A673 (cell line): ENCODE measurements around the gene LTB4R2. TPM values are rescaled to one million over a fixed set of nuclear protein-coding genes. Genes with fewer than 3 reads are reported as not detected.
A peak's percentile ranks its signal among the peaks of the same experiment; 100 is the strongest.

Source experiments
- Bru-seq: library from RNA; stranded (reverse); fragments of 400-500 nt; gene quantifications from one replicate; lab custom pipeline; 2021; lab: Mats Ljungman, UMichigan
- BruChase-seq, 2 experiments: library from RNA; stranded (reverse); fragments of 400-500 nt; gene quantifications; one replicate each; lab custom pipeline; 2021; lab: Mats Ljungman, UMichigan
- BruUV-seq: library from RNA; stranded (reverse); fragments of 400-500 nt; replicated peaks from 2 replicates; lab custom pipeline; 2021; lab: Mats Ljungman, UMichigan
- CTCF ChIA-PET: fragments of 300-600 bp; sonication (Branson Sonifier 250); formaldehyde crosslinking; loops from one replicate; lab custom pipeline; 2022; ENCODE audit warnings: antibody characterized with exemption; lab: Charles Lee
- POLR2A ChIA-PET: fragments of 300-600 bp; sonication (Branson Sonifier 250); formaldehyde crosslinking; loops from one replicate; lab custom pipeline; 2022; ENCODE audit warnings: antibody characterized with exemption; ENCODE audit not compliant: low non-redundant PET; lab: Charles Lee
- DNase-seq: peaks from one replicate; pipeline ENCODE4 v3.0.0-alpha.2; 2015; ENCODE audit warnings: low spot score
- H3K27ac ChIP-seq: fragments of 200-600 bp; sonication (generic); 2 replicates; pipeline ENCODE4 v1.5.1; 2016; ENCODE audit warnings: mixed run types, low read depth, mild to moderate bottlenecking, mixed read lengths, antibody characterized with exemption, low read length; ENCODE audit not compliant: poor library complexity, severe bottlenecking
- H3K27me3 ChIP-seq: fragments of 200-600 bp; sonication (generic); replicated peaks from 2 replicates; pipeline ENCODE4 v1.6.1; 2017; ENCODE audit warnings: mixed run types, low read depth, mild to moderate bottlenecking, mixed read lengths, antibody characterized with exemption, low read length; ENCODE audit not compliant: insufficient read depth, poor library complexity
- H3K36me3 ChIP-seq: fragments of 200-600 bp; sonication (generic); 2 replicates; pipeline ENCODE4 v1.6.1; 2016; ENCODE audit warnings: mixed run types, mild to moderate bottlenecking, mixed read lengths, antibody characterized with exemption, low read length; ENCODE audit not compliant: insufficient read depth, poor library complexity, severe bottlenecking
- H3K4me1 ChIP-seq: fragments of 200-600 bp; sonication (generic); 2 replicates; pipeline ENCODE4 v1.6.1; 2017; ENCODE audit warnings: mixed run types, mild to moderate bottlenecking, mixed read lengths, antibody characterized with exemption, low read length; ENCODE audit not compliant: insufficient read depth, poor library complexity, severe bottlenecking
- H3K4me3 ChIP-seq: fragments of 200-600 bp; sonication (generic); 2 replicates; pipeline ENCODE4 v1.5.1; 2016; ENCODE audit warnings: low read depth, mixed run types, mild to moderate bottlenecking, mixed read lengths, low read length; ENCODE audit not compliant: poor library complexity, severe bottlenecking
- H3K9me3 ChIP-seq: fragments of 200-600 bp; sonication (generic); 2 replicates; pipeline ENCODE4 v1.6.1; 2016; ENCODE audit warnings: mixed run types, low read depth, mild to moderate bottlenecking, mixed read lengths, antibody characterized with exemption, low read length; ENCODE audit not compliant: poor library complexity, severe bottlenecking
- CTCF ChIP-seq: fragments of 300-800, 200-600 bp; sonication (generic); conservative IDR thresholded peaks from 2 replicates; pipeline ENCODE4 v1.5.1; 2017; ENCODE audit warnings: low read depth, mild to moderate bottlenecking, antibody characterized with exemption, low read length, moderate library complexity, mixed read lengths
- EZH2 ChIP-seq: fragments of 200-600 bp; sonication (generic); IDR thresholded peaks from 2 replicates; pipeline ENCODE4 v1.6.1; 2017; ENCODE audit warnings: borderline replicate concordance, low read depth, mild to moderate bottlenecking, mixed read lengths, antibody characterized with exemption, low read length; ENCODE audit not compliant: poor library complexity, severe bottlenecking
- intact Hi-C: fragments of 100-400 bp; cut with micrococcal nuclease; formaldehyde crosslinking; loops from one replicate; pipeline ENCODE4 v1.10.0; 2022; ENCODE audit not compliant: unreplicated experiment
- long read RNA-seq: library from polyadenylated mRNA; stranded (forward); transcript quantifications from one replicate; pipeline ENCODE4 v2.0.0, GENCODE V29; 2022
- total RNA-seq: library from RNA; stranded (reverse); gene quantifications from 2 replicates; pipeline ENCODE4 v1.2.3, GENCODE V29; 2021

LTB4R2 gene
- total RNA-seq, result 7.6 and 9.0 TPM in 2 replicates
- percentile 62 among the genes with signal in this experiment for Bru-seq, nascent RNA
- percentile 68 among the genes with signal in this experiment for BruChase-seq, experiment 1, labeled RNA remaining after a 2-hour chase
- percentile 79 among the genes with signal in this experiment for BruChase-seq, experiment 2, labeled RNA remaining after a 6-hour chase
- long read RNA-seq, partial matches to known transcripts, result 0 of 10 reads
- long read RNA-seq, other reads (novel, unspliced or antisense), result 6 of 10 reads

GRCh38 chr14:24309538-24310264 lies at the start of gene LTB4R2:
TSS of gene LTB4R2 (plus strand) at chr14:24310140. CDS start at chr14:24310665, 525 bp downstream.
- ChIA-PET POLR2A (interaction anchor here (1.6 kb wide), 1 partner anchor 10 kb away, joined by 4 read pairs; the partner anchor contains the start of genes DHRS1 and NOP9), CTCF (interaction anchor here (1.1 kb wide), 1 partner anchor 122 kb away, joined by 3 read pairs; no protein-coding TSS in a partner anchor)
- Histone ChIP-seq H3K4me1 (peaks cover 13% of the 10 kb centered on the region), H3K9me3 (no peaks in the 10 kb centered on the region), H3K36me3 (peaks cover 16% of the 10 kb centered on the region), H3K27me3 (no peaks in the 10 kb centered on the region), H3K27ac (no peak within 1 kb of the TSS), H3K4me3 (no peak within 1 kb of the TSS)
- BruUV-seq, result no TSS peak
- TF ChIP-seq EZH2 (no peak), CTCF (no peak)
- DNase-seq, result no peak
- intact Hi-C loops, result no loop called here

GRCh38 chr14:24260780-24261157 lies 49.2 kb upstream of the LTB4R2 start:
- Histone ChIP-seq H3K36me3 (no peaks in the 10 kb centered on the region), H3K27me3 (no peaks in the 10 kb centered on the region), H3K9me3 (no peaks in the 10 kb centered on the region), H3K4me1 (no peaks in the 10 kb centered on the region), H3K4me3 (no peak overlapping the region), H3K27ac (no peak overlapping the region)
- intact Hi-C loops, result no loop called here
- ChIA-PET CTCF (no interaction called here), POLR2A (no interaction called here)
- TF ChIP-seq CTCF (no peak), EZH2 (no peak)
- BruUV-seq, result no TSS peak
- DNase-seq, result no peak

GRCh38 chr14:24261256-24261968 lies 48.5 kb upstream of the LTB4R2 start:
- ChIA-PET CTCF (no interaction called here), POLR2A (no interaction called here)
- Histone ChIP-seq H3K4me3 (no peak overlapping the region), H3K27me3 (no peaks in the 10 kb centered on the region), H3K27ac (no peak overlapping the region), H3K36me3 (no peaks in the 10 kb centered on the region), H3K4me1 (no peaks in the 10 kb centered on the region), H3K9me3 (no peaks in the 10 kb centered on the region)
- intact Hi-C loops, result no loop called here
- BruUV-seq, result no TSS peak
- no peak for DNase-seq
- TF ChIP-seq EZH2, result no peak
- no peak for TF ChIP-seq CTCF
